SK-N-SH (cell line): Measurements from ENCODE around the gene STX1B. TPM values are rescaled to one million over a fixed set of nuclear protein-coding genes. Genes with fewer than 3 reads are reported as not detected.

Source experiments
- CTCF ChIA-PET: fragments of 300-600, 350-600 bp; formaldehyde crosslinking; extraction: SDS; loops from one replicate; lab custom pipeline; 2021; lab: Yijun Ruan, JAX
- POLR2A ChIA-PET: fragments of 350-600 bp; sonication (Branson Sonifier 250); formaldehyde crosslinking; extraction: SDS; loops from one replicate; lab custom pipeline; 2020; ENCODE audit warnings: antibody characterized with exemption, inconsistent platforms; lab: Yijun Ruan, JAX
- DNase-seq: peaks from one replicate; pipeline ENCODE4 v3.0.0; 2012
- H2AFZ ChIP-seq: fragments of 200-600 bp; sonication (generic); 2 replicates; pipeline ENCODE4 v1.8.1; 2016; ENCODE audit warnings: antibody characterized with exemption, mild to moderate bottlenecking, low read depth
- H3F3A ChIP-seq: fragments of 200-600 bp; sonication (generic); replicated peaks from 2 replicates; pipeline ENCODE3; 2016; ENCODE audit warnings: antibody characterized with exemption, mild to moderate bottlenecking; ENCODE audit not compliant: insufficient read depth
- H3K27ac ChIP-seq, 2 experiments: fragments of 200-500 bp in 1 of 2; fragments of 200-600 bp in 1 of 2; sonication (Bioruptor generic) in 1 of 2; sonication (generic), shearing (Covaris generic) in 1 of 2; 2 replicates each; pipeline versions ENCODE4 v1.5.1 to v1.6.1; 2014 to 2016; ENCODE audit warnings: low read depth in 2 of 2, inconsistent platforms in 1 of 2, low read length in 1 of 2, mild to moderate bottlenecking in 1 of 2, mixed read lengths in 1 of 2
- H3K27me3 ChIP-seq: fragments of 200-600 bp; sonication (generic), shearing (Covaris generic); 2 replicates; pipeline ENCODE4 v1.6.1; 2016; ENCODE audit warnings: mixed run types; ENCODE audit not compliant: insufficient read depth
- H3K36me3 ChIP-seq, 2 experiments: fragments of 200-500 bp in 1 of 2; fragments of 200-600 bp in 1 of 2; sonication (Bioruptor generic) in 1 of 2; sonication (generic) in 1 of 2; replicated peaks in 1 of 2; 2 replicates each; pipeline versions ENCODE3 to v1.5.1; 2014 to 2016; ENCODE audit warnings: low read length in 1 of 2, mild to moderate bottlenecking in 1 of 2; ENCODE audit not compliant: insufficient read depth in 2 of 2, control insufficient read depth in 1 of 2
- H3K4me1 ChIP-seq, 2 experiments: fragments of 200-500 bp in 1 of 2; fragments of 200-600 bp in 1 of 2; sonication (Bioruptor generic) in 1 of 2; sonication (generic), shearing (Covaris generic) in 1 of 2; 2 replicates each; pipeline versions ENCODE4 v1.5.1 to v1.6.1; 2014 to 2016; ENCODE audit warnings: low read depth in 1 of 2, low read length in 1 of 2, mixed run types in 1 of 2; ENCODE audit not compliant: insufficient read depth in 2 of 2, control insufficient read depth in 1 of 2
- H3K4me2 ChIP-seq: fragments of 200-600 bp; sonication (generic), shearing (Covaris generic); 2 replicates; pipeline ENCODE4 v1.6.1; 2017; ENCODE audit warnings: mixed run types
- H3K4me3 ChIP-seq, 2 experiments: fragments of 200-500 bp in 1 of 2; fragments of 200-600 bp in 1 of 2; sonication (Bioruptor generic) in 1 of 2; sonication (generic), shearing (Covaris generic) in 1 of 2; 2 replicates each; pipeline versions ENCODE4 v1.5.1 to v1.8.1; 2014 to 2016; ENCODE audit warnings: low read depth in 2 of 2, inconsistent platforms in 1 of 2, low read length in 1 of 2, mild to moderate bottlenecking in 1 of 2, mixed read lengths in 1 of 2, moderate library complexity in 1 of 2
- H3K79me2 ChIP-seq: fragments of 200-600 bp; sonication (generic); 2 replicates; pipeline ENCODE4 v1.8.1; 2017; ENCODE audit warnings: mild to moderate bottlenecking; ENCODE audit not compliant: insufficient read depth
- H3K9ac ChIP-seq: fragments of 200-600 bp; sonication (generic); 2 replicates; pipeline ENCODE4 v1.6.1; 2017; ENCODE audit warnings: mixed run types
- H3K9me2 ChIP-seq: fragments of 200-600 bp; sonication (generic); 2 replicates; pipeline ENCODE4 v1.6.1; 2017; ENCODE audit warnings: mixed run types
- H3K9me3 ChIP-seq: fragments of 200-600 bp; sonication (generic); 2 replicates; pipeline ENCODE4 v1.6.1; 2017; ENCODE audit warnings: mixed run types, mild to moderate bottlenecking, moderate library complexity
- H4K20me1 ChIP-seq: fragments of 200-600 bp; sonication (generic); 2 replicates; pipeline ENCODE4 v1.6.1; 2017; ENCODE audit warnings: mild to moderate bottlenecking, mixed run types; ENCODE audit not compliant: insufficient read depth
- ELF1 ChIP-seq: IDR thresholded peaks from 2 replicates; pipeline ENCODE4 v1.4.0; 2012
- EP300 ChIP-seq, 2 experiments: IDR thresholded peaks; 2 replicates each; pipeline versions ENCODE4 v1.4.0 to v1.6.1; 2012; ENCODE audit warnings: borderline replicate concordance in 1 of 2, low read depth in 1 of 2, low read length in 1 of 2
- GABPA ChIP-seq: IDR thresholded peaks from 2 replicates; pipeline ENCODE4 v1.4.0; 2012; ENCODE audit warnings: low read depth, mild to moderate bottlenecking
- GATA2 ChIP-seq: sonication (generic); formaldehyde crosslinking; IDR thresholded peaks from 2 replicates; pipeline ENCODE4 v1.5.0; 2020; ENCODE audit warnings: mild to moderate bottlenecking, missing genetic modification reagents
- NFIC ChIP-seq: IDR thresholded peaks from 2 replicates; pipeline ENCODE4 v1.4.0; 2012; ENCODE audit warnings: borderline replicate concordance
- NRF1 ChIP-seq: IDR thresholded peaks from 2 replicates; pipeline ENCODE4 v1.6.1; 2012; ENCODE audit warnings: low read depth, mild to moderate bottlenecking, low read length
- RAD21 ChIP-seq: IDR thresholded peaks from 2 replicates; pipeline ENCODE4 v1.6.1; 2012; ENCODE audit warnings: mild to moderate bottlenecking, low read length
- RFX5 ChIP-seq: IDR thresholded peaks from 2 replicates; pipeline ENCODE4 v1.6.1; 2012; ENCODE audit warnings: mild to moderate bottlenecking, improper control_type of control experiment, low read length
- SMC3 ChIP-seq: IDR thresholded peaks from 2 replicates; pipeline ENCODE4 v1.6.1; 2012; ENCODE audit warnings: low read depth, low read length, improper control_type of control experiment
- TEAD4 ChIP-seq: IDR thresholded peaks from 2 replicates; pipeline ENCODE4 v1.4.0; 2012; ENCODE audit warnings: mild to moderate bottlenecking, borderline replicate concordance; ENCODE audit not compliant: insufficient read depth
- WGBS: methylation state at CpG from one replicate; pipeline ENCODE4 v1.1.6; 2017; ENCODE audit warnings: low lambda C conversion rate; 5-methylcytosine and 5-hydroxymethylcytosine counted together
- polyA plus RNA-seq, 3 experiments: library from polyadenylated mRNA; depleted of rRNA; stranded (reverse); fragments of >200 nt; gene quantifications; 2 replicates each; pipeline ENCODE4 v1.2.3, GENCODE V29; 2012
- TF ChIP-seq, protein P1 (sequence below): IDR thresholded peaks from 2 replicates; pipeline ENCODE4 v1.6.1; 2012; ENCODE audit warnings: mild to moderate bottlenecking, low read depth, low read length, moderate library complexity
- TF ChIP-seq, protein P2 (sequence below): IDR thresholded peaks from 2 replicates; pipeline ENCODE4 v1.4.0; 2012; ENCODE audit warnings: low read depth
- TF ChIP-seq, protein P3 (sequence below): fragments of 150-350 bp; IDR thresholded peaks from 2 replicates; pipeline ENCODE4 v1.6.1; 2016; ENCODE audit warnings: mild to moderate bottlenecking, low read depth, low read length
- TF ChIP-seq, protein P4 (sequence below): IDR thresholded peaks from 2 replicates; pipeline ENCODE4; 2012

STX1B gene
- polyA plus RNA-seq, 1 of the 3 experiments (the other 2 are of a cell fraction) = 21.2 TPM

DNA sequence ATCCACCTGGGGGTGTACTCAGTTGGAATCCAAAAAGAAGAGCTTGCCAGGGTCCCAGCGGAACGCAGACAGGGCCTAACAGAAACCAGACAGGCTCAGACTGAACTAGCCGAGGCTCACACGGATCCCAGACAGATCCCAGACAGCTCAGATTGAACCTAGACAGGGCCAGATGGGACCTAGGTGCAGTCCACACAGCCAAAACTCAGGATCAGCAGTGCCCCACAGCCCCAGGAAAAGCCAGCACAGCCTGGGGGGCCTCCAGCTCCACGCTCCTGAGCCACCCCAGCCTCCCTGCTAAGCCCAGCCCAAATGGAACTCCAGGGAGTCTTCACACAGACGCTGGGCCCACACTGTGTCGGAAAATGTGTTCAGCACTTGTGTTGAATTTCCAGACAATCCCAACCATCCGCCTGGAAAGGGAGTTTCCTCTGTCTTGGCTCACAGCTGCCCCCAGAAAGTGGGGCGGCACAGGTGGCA is 7.5 kb downstream of the STX1B start (continued):
- TF ChIP-seq, protein P1, sequence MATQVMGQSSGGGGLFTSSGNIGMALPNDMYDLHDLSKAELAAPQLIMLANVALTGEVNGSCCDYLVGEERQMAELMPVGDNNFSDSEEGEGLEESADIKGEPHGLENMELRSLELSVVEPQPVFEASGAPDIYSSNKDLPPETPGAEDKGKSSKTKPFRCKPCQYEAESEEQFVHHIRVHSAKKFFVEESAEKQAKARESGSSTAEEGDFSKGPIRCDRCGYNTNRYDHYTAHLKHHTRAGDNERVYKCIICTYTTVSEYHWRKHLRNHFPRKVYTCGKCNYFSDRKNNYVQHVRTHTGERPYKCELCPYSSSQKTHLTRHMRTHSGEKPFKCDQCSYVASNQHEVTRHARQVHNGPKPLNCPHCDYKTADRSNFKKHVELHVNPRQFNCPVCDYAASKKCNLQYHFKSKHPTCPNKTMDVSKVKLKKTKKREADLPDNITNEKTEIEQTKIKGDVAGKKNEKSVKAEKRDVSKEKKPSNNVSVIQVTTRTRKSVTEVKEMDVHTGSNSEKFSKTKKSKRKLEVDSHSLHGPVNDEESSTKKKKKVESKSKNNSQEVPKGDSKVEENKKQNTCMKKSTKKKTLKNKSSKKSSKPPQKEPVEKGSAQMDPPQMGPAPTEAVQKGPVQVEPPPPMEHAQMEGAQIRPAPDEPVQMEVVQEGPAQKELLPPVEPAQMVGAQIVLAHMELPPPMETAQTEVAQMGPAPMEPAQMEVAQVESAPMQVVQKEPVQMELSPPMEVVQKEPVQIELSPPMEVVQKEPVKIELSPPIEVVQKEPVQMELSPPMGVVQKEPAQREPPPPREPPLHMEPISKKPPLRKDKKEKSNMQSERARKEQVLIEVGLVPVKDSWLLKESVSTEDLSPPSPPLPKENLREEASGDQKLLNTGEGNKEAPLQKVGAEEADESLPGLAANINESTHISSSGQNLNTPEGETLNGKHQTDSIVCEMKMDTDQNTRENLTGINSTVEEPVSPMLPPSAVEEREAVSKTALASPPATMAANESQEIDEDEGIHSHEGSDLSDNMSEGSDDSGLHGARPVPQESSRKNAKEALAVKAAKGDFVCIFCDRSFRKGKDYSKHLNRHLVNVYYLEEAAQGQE = no peak
- TF ChIP-seq RAD21 (no peak), NFIC (no peak), TEAD4 (no peak), EP300 (IDR thresholded peaks at IDR 0.05; ENCODE audit: borderline replicate concordance in 1 of 2, low read depth in 1 of 2, low read length in 1 of 2) (no peak), GATA2 (CRISPR knock-in tag) (no peak), ELF1 (no peak), NRF1 (no peak)
- TF ChIP-seq, protein P2, sequence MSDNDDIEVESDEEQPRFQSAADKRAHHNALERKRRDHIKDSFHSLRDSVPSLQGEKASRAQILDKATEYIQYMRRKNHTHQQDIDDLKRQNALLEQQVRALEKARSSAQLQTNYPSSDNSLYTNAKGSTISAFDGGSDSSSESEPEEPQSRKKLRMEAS = no peak
- TF ChIP-seq, all 33 proteins: peak for 0

DNA sequence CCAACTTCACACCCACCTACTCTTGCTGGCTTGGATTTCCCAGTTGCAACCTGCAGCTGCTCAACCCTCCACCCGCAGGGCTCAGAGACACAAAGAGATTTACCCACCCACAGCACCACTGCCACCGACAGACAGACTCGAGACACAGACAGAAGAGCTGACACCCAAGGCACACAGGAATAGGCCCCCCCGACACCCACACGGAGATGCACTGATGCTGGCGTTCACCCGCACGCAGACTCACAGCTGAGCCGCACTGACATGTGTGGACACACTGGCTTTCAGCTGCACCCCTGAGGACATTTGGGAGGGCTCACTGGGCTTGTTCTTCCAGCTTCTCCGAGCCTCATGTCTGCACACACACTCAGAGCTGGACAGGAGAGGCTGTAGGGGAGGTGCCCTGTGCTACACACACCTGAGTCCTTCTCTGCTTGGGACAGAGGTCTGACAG is 8.2 kb downstream of the STX1B start:
- H3K27ac ChIP-seq = no peak overlapping the region
- POLR2A ChIA-PET = no interaction called here
- H3K4me1 ChIP-seq = peaks cover 14 to 18% of the 10 kb centered on the region in 2 experiments; a peak in 3 of 4 replicates
- WGBS = 97% methylated on average over 10 of the region's 10 CpGs
- peaks cover 0 to 2% of the 10 kb centered on the region in 2 experiments for H3K36me3 ChIP-seq
- H3K4me3 ChIP-seq = no peak overlapping the region
- peaks cover 22% of the 10 kb centered on the region; the same call in 1 of the 2 replicates for H3K79me2 ChIP-seq
- no peak for TF ChIP-seq SMC3
- no peak for TF ChIP-seq GABPA
- no peak for TF ChIP-seq RFX5
- TF ChIP-seq, protein P2 = no peak
- TF ChIP-seq, protein P3, sequence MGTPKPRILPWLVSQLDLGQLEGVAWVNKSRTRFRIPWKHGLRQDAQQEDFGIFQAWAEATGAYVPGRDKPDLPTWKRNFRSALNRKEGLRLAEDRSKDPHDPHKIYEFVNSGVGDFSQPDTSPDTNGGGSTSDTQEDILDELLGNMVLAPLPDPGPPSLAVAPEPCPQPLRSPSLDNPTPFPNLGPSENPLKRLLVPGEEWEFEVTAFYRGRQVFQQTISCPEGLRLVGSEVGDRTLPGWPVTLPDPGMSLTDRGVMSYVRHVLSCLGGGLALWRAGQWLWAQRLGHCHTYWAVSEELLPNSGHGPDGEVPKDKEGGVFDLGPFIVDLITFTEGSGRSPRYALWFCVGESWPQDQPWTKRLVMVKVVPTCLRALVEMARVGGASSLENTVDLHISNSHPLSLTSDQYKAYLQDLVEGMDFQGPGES = no peak
- TF ChIP-seq, protein P4, sequence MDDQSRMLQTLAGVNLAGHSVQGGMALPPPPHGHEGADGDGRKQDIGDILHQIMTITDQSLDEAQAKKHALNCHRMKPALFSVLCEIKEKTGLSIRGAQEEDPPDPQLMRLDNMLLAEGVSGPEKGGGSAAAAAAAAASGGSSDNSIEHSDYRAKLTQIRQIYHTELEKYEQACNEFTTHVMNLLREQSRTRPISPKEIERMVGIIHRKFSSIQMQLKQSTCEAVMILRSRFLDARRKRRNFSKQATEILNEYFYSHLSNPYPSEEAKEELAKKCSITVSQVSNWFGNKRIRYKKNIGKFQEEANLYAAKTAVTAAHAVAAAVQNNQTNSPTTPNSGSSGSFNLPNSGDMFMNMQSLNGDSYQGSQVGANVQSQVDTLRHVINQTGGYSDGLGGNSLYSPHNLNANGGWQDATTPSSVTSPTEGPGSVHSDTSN = no peak
- CTCF ChIA-PET = interaction anchor here (0.8 to 2.6 kb wide), 2 partner anchors 17 to 440 kb away, joined by 3 to 16 read pairs; partner anchors contain the start of genes HSD3B7 and ZNF843
- DNase-seq = no peak
- no peak overlapping the region for H3K4me2 ChIP-seq
- no peak overlapping the region for H2AFZ ChIP-seq
- H3K9me3 ChIP-seq = no peaks in the 10 kb centered on the region
- H4K20me1 ChIP-seq = no peaks in the 10 kb centered on the region
- H3K9ac ChIP-seq = no peak overlapping the region
- no peaks in the 10 kb centered on the region for H3K9me2 ChIP-seq
- peaks cover 27% of the 10 kb centered on the region for H3F3A ChIP-seq
- H3K27me3 ChIP-seq = no peaks in the 10 kb centered on the region
